Colon (tissue), 2 donors: ENCODE data around the gene INPP5D.

Experiments used
- FAIRE-seq: peaks from 2 replicates; lab custom pipeline; 2012; peaks lifted over from hg19 to GRCh38; lab: Jason Lieb, UNC
- donor health status: control.
- donor health status: control.

The INPP5D gene

DNA sequence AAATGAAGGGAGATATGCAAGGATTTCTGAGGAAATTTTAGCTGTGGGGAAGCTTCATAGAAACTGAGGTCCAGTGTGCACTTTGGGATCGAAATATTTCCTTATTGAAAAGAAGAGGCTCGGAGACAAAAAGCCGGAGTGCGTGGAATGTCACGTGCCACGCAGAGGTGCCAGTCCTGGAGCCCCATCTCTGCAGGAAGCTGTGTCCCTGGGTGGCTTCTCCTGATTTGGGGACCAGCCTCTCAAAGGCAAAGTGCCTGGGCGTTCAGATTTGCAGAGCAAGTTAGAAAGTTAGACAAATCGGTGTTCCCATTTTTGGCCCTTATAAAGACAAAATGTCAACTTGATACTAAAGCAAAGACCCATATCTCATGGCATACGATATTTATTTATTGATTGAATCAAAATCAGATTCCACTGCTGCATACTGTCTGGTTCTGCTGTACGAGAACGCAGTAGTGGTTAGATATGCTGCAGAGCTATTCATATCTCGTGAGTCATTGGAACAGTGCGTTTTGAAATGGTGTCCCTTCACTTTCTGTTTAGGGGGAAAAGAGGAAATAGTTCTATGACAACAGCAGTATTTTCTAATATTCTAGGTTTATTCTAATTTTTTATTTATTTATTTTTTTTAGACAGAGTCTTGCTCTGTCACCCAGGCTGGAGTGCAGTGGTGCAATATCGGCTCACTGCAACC, 182.2 kb downstream of the INPP5D start:
- FAIRE-seq, result no peak

GRCh38 chr2:233243348-233243747, 183.2 kb downstream of the INPP5D start:
- no peak for FAIRE-seq

DNA sequence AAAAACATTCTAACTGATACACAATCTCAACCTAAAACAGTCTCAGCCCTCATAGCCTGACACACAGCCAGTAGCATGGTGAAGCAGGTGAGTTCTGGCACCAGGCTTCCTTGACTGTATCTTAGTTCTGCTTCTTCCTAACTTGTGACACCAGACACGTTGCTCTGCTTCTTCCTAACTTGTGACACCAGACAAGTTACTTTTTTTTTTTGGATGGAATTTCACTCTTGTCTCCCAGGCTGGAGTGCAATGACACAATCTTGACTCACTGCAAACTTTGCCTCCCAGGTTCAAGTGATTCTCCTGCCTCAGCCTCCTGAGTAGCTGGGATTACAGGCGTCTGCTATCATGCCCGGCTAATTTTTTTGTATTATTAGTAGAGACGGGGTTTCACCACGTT, 184.7 kb downstream of the INPP5D start:
- no peak for FAIRE-seq

GRCh38 chr2:233245406-233245805, 185.3 kb downstream of the INPP5D start:
- FAIRE-seq, result no peak

GRCh38 chr2:233247116-233247515, 187.0 kb downstream of the INPP5D start:
- FAIRE-seq, result no peak

DNA sequence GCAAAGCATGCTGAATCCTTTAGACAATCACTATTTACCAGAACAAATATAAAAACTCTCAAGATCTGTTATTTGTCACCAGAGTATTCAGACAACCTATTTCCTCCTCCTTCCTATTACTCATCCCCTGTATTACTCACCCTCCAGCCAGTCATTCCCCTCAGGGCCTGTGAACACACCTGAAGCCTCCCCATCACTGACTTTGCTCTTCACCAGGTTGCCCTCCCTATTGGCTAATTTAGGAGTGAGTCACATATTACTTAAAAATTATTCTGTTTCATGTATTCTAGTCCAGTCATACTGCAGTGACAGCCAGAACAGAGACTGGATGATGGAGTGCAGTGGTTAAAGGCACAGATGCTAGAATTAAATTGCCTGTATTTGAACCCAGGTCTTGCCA, 187.6 kb downstream of the INPP5D start:
- no peak for FAIRE-seq

- no peak for FAIRE-seq
These were observed 188.9 kb downstream of the INPP5D start for GRCh38 chr2:233248999-233249398.

GRCh38 chr2:233250568-233250967, 190.4 kb downstream of the INPP5D start:
- no peak for FAIRE-seq

DNA sequence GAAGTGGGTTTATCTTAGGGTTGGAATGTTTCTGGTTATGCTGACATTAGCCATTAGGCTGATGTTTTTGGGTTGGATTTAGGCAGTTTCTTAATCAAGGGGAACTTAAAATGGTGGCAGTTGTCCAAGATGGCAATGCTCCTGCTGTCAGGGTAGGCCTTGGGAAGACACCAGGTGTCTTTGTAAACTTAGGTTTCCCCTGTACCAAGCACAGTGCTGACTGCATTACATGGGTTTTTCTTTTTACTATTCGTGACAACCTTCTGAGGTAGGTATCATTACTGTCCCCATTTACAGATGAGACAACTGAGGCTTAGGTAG, 190.8 kb downstream of the INPP5D start:
- no peak for FAIRE-seq

GRCh38 chr2:233251306-233252116, 191.4 kb downstream of the INPP5D start, which contains the start of gene ATG16L1:
Gene ATG16L1 (plus strand): TSS chr2:233251673. CDS start chr2:233251828, 155 bp downstream.
- no peak for FAIRE-seq

- FAIRE-seq, result no peak
These were observed 192.1 kb downstream of the INPP5D start for GRCh38 chr2:233252227-233252626.

- FAIRE-seq, result no peak
These were observed 195.0 kb downstream of the INPP5D start for GRCh38 chr2:233255151-233255550.

- FAIRE-seq, result no peak
These were observed 195.9 kb downstream of the INPP5D start for GRCh38 chr2:233256048-233256447.
